ENCODE results near the gene PUDP.
"Not testable (repeated sequence)": the region's sequence is repeated elsewhere in the genome, so short reads cannot be mapped to it uniquely, and the experiment has no call there.

PUDP gene

DNA sequence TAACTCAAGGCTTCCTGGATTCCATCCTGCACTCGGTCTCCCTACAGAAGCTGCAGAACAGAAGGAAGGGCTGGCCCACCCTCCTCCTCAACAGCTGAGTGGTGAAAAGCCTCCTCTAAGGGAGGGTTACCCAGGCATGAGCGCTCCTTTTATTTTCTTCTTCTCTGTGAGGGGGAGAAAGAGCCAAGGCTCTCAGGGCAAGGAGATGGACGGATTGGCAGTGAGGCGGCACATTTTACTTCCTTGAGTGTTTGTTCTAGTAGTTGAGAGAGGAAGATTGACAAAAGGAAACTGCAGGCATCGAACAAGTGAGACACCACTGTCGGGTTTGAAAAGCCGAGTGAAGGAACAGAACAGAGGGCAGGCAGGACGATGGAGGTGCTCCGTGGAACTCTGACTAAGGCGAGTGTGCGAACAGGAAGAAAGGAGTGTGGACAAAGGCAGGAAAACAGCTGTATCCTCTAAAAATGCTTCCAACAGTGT, 38.9 kb downstream of the PUDP start:
- DNase-seq: no peak

DNA sequence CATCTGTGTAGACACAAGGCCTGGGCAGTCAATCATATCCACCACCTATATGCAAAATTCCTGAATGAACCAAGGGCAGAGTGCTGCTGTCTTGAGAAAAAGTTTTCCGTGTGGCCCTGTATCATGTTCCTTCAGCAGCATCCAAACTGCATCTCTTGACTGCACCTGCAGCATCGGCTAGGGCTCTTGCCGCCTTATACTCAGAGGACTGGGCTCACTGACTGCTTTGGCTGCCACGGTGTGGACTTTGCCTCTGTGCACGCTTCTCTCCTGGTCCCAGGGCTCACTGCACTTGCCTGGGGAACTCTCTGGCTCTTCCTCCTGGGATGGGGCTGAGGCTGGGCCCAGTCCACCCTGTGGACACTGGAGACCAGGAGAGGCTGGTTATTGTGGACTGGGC, 39.9 kb downstream of the PUDP start:
- no peak for DNase-seq

DNA sequence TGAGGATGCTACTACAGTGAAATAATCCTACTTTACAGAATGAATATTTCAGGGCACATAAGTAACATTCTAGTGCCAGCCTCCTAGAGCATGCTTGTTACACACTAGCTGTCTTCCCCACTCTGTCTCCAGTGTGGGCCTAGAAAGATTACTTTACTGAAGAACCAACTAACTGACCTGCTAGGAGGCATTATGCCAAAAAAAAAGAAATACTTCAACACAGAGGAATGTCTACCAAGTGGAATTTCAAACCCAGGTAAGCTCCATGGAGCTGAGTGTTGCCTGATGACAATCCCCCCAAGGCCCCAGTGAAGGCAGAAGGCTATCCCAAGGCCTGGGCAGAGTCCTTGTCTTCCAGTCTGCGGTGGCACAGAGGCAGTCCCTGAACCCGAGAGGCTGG, 41.3 kb downstream of the PUDP start:
- DNase-seq: no peak

DNA sequence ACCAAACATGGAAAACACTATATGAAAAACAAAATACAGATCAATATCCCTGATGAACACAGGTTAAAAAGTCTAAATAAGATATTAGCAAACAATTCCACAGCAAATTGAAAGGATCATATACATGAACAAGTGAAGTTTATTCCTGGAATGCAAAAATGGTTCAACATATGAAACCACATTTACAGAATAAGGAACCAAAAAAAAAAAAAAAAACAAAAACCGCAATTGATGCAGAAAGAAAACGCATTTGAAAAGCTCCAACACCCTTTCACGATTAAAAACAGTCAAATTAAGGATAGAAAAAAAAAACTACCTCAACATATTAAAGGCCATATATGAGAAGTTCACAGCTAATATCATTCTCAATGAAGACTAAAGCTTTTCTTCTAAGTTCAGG, 45.8 kb downstream of the PUDP start:
- DNase-seq: no peak

DNA sequence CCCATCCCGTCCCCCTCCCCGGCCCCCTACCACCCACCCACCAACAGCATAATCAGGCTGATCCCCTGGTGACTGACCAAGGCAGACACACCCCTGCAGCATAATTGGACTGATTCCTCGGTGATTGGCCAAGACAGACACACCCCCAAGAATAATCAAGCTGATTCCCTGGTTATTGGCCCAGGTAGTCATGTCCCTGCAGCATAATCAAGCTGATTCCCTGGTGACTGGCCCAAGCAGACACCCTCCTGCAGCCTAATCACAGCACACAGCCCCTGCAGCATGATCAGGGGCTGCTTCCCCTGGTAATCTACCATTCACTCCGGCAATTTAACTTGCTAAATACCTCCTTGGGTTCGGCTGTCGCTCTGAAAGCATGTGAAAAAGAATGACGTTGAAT, 47.9 kb downstream of the PUDP start:
- DNase-seq: no peak

DNA sequence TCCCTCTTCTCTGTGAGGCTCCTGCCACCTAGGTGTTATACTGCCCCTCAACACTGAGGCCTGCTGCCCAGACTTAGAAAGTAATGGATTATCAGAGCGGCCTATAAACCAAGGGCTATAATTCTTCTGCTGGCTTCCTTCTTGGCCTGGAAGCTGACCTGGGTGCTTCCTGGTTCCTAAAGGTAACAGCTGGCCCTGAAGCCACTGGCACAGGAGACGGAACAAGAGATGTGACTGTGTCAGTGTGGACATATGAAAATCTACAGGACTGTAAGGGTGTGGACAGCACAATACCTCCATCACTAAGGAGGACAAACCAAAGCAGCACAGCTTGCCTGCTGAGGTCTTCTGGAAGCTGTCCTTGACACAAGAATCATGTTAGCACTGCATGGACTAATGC, 52.3 kb downstream of the PUDP start:
- DNase-seq: not testable (repeated sequence)

DNA sequence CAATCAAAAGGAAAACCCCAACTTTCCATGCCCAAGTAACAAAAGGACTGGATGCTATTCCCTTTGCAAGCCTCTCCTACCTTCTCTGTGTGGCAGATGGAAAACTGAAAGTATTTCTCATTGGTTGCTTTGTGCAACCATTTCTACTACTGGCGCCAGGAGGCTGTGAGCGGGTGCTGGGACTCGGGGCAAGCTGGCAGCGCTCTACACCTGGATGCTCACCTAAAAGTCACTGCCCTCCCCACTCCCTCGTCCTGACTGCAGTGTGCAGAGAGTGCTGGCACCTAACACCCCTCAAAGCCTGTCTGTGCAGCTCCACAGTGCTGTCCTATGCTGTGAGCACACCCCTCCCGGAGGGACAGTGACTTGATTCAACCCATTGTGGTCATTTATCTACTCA, 54.6 kb downstream of the PUDP start:
- DNase-seq: no peak

DNA sequence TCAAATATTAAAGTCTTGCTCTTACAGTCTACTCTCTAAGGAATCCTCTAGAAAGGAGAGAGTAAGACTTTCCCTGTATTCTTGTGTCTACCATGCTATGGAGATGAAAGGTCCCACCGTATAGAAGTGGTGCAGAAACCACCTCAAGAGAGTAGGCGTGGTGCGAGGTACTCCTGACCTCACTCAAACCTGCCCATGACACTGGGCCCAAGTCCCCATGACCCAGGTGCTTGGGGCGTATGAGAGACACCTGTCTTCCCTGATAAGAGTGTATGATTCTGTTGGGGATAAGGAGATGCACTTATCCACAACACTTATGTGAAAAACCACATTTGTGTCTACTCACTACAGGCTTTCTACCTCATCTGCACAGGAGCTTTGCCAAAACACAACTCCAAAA, 55.4 kb downstream of the PUDP start:
- no peak for DNase-seq

DNA sequence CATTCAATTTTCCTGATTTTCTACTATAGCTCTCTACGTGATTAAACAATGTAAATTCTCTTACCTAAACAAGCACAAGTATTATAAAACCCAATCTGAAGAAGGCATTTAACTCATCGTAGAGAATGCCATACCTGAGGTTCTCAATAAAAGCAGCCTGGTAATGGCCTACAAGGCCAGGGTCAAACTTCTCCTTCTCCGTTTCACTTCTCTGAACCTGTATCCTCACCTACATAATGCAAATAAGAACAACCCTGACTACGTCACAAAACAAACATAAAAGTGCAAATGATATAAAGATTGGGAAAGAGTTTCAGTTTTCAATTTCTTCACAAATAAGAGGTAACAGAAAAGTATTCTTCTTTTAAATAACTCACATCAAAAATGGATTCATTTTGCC, 56.0 kb downstream of the PUDP start:
- no peak for DNase-seq

DNA sequence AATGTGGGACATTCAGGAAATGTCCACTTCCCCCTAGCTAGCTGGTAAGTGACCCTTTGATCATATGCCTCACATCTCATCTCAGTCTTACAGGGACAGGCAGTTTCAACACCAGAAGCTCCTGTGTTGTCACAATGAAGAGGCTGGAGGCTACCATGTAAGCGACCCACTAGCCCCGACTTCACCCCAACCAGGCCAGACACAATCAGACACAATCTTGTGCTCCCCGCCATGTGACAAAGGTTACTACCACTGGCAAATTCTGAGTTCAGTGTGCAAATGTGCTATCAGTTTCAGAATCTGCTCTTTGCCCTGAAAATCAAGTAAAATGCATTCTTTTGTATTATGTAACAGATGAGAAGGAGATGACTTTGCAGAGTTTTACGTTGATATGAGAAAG, 57.3 kb downstream of the PUDP start:
- no peak for DNase-seq

DNA sequence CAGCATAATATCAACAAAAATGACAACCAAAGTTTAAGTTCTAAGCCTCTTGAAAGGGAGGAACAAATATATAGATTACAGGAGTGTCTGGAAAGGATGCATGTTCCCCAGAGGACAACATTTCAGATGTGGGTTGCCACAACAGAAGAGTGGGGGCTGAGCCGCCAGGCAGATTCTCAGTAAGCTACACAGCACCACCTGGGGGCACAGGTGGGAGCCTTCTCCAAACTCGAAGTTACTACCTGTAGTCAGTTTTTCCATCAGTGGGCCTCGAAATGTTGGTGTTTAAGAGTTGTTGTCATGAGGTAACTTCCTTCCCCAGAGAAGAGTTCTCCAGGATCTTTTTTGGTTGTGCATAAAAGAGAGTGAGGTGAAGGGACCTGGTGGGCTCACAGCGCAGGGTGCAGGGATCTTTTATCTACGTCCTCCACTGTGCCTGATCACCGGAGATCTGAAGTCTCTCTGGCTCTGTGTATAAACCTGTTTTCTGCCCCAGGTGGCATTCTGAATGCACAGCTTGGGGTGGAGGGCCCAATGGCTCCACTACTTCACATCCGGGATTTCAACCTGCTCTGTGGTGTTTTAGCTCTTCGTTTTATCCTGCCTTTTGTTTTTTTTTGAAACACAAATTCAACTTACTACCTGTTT, 58.9 kb downstream of the PUDP start:
- no peak for DNase-seq

DNA sequence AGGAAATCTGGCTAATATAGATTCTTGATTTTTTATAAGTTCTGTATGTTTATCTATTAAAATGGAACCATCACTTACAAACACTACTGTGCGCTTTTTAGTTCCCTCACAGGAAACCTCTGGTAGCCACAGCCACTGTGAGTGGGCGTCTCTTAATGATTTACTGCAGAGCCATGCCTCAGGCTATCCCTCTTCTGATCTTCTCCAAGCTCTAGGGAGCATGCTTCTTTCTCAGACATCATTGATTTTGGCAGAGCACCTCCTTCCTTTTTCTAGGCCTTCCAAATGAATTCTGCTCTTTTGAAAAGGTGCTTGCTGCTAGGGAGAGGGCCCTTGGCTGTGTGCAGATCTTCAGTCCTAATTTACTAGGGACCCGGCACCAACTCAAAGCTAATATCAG, 61.6 kb downstream of the PUDP start:
- no peak for DNase-seq

DNA sequence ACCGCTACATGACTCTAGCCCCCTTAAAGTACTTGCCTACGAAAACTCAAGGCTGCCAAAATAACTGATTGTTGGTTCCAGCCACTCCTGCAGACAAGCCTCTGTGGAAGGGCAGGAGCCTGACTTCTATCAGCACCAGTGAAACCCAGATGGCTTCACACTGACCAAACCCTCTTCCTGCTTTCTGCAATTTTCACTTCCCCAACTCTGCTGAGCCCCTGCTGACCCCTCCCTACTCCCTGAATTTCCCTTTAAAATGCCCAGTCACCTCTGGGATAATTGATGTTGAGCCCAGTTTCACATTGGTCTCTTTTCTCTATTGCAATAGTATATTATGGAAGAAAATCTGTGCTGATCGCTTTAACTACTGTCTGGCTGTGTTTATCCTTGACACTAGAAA, 62.1 kb downstream of the PUDP start:
- DNase-seq: no peak

DNA sequence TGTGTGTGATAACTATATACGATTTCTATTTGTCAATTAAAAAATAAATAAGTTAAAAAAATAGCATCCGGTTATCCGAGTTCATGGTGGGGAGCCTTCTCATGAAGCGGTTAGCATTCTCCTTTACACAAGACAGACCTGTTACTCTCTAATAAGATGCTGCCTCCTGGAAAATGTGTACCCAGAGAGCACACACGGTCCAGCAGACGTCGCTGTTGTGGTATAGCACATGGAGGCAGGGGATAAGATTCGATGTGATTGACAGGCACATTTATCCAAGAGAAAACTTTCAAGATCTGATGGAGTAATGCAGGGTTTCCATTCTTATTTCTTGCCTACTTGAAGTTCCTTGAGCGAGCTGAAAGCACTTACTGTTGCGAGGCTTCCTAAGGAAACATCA, 63.1 kb downstream of the PUDP start:
- no peak for DNase-seq

DNA sequence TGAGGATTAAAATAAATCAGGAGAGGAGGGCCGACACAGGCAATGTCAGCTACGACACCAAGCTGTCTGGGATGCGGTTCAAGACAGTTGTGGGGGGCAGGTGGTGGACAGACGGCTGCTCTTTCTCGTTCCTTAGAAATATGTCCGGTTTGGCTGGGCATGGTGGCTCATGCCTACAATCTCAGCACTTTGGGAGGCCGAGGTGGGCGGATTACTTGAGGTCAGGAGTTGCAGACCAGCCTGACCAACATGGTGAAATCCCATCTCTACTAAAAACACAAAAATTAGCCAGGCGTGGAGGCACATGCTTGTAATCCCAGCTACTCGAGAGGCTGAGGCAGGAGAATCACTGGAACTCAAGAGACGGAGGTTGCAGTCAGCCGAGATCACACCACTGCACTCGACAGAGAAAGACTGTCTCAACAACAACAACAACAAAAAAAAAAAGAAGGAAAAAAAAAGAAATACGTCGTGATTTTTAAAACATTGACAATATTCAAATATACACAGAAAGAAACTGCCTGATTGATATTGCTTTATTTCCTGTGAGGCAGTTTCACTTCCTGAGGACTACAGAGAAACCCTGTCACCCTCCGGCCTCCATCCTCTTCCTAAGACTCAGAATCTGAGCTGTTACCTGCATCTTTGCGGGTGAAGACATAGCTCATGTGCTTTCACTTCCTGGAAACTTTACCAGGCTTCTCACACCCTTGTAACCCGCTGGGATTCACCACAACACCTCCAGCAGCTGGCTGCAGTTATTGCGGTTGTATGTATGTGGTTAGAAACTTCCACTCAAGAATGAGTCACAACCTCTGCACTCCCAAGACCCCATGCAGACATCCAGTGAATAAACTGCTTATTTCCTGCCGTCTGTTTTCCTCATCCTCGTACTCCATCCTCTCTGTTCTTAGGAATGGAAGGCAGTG, 64.2 kb downstream of the PUDP start:
- no peak for DNase-seq

DNA sequence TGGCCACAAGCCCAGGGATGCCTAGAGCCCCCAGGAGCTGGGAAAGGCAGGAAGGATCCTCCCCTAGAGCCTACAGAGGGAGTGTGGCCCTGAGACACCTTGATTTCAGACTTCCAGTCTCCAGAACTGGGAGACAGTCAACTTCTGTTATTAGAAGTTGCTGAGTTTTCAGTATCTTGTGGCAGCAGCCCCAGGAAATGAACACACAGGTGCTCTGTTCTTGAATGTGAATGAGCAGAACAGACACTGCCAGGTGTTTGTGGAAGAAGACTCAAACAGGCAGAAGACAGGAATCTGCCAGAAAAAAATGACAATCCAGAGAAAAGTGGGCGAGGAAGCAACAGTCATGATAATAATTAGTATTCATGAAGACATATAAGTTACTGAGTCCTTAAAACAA, 64.9 kb downstream of the PUDP start:
- DNase-seq: no peak

DNA sequence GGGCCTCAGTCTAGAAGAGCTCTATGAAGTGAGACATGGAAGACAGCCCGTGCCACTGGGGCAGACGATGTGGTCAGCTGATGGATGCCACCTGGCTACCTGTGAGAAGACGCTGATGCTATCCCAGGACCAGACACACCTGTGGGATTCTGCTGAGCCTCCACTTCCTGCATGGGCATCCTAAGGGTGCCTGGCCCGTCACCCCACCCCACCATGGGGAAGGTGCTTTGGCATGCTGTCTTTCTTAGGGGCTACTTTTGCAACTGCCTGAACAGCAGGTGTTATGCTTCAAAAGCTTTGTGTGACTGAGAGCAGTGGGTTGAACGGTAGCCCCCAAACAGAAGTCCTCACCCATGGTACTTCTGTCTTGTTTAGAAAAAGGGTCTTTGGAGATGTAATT, 65.4 kb downstream of the PUDP start:
- no peak for DNase-seq

DNA sequence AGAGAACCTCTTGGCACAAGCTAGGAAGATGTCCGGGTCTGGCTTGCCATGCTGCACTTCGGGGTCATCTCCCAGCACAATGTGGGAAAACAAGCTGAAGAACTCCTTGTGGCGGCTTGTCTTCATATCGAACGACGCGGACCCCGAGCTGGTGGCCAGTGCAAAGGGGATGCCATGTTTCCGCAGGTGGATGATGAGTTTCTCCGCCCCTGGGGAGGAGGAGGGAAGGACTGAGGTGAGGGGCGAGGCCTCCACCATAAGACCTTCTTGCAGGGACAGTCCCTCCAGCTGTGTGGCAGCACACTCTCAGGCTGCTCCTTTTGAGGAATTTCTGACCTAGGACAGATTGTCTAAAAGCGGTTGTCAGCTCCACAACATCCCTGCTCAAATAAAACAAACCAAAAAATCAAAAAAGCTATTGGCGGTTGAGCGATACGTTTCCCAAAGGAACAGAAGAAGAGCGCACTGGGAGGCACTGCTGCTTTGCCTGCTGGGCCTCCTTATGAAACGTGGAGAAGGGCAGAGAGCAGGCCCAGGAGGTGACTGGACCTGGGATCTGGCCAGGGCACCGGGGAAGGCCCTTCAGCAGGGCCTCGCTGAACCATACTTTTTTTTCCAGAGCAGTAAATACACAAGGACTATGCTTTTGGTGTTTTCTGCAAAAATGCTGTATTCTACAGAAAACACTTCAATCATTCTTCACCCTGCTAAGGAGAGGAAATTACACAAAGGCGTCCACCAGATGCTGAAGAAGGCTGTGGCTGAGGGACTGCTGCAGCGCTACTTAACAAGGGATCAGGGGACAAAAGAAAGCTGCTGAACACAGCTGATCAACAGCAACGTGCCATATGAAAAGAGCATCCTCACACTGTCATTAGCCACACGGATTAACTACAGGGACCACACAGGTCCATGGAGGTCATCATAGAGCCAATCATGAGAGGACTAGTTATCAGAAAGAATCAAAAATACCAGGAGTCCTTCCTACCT, 70.4 kb downstream of the PUDP start:
- no peak for DNase-seq

DNA sequence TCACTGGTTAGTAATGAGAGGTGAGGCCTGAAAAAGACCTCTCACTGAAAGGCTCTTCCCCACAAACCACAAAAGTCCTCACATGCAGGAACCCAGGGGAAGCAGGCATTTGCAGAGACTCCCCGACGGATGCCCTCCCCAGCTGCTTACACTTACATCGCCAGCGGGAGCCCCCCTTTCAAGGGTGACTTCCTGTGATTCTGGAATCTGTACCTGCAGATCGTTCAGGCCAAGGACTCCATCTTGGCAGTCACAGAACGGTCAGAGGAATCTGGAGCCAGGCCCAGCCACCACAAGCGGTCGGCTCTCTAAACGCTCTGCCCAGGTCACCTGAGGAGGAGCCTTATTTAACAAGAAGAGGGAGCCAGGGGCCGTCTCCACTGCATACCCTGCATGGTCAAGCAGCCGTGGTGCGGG, 71.7 kb downstream of the PUDP start:
- DNase-seq: no peak

DNA sequence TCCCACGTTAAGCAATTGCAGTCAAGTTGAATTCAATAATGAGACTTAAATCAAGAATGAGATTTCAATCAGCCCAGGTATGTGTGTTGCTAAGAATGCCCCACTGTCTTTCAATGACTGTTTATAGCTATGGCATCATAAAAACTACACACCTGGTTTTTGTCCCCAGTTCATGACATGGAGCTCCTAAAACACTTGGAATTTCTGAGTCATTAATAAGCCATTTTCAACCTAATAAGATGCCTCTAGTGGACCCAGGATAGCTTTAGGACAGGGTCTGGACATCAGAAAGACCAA, 73.1 kb downstream of the PUDP start:
- no peak for DNase-seq

DNA sequence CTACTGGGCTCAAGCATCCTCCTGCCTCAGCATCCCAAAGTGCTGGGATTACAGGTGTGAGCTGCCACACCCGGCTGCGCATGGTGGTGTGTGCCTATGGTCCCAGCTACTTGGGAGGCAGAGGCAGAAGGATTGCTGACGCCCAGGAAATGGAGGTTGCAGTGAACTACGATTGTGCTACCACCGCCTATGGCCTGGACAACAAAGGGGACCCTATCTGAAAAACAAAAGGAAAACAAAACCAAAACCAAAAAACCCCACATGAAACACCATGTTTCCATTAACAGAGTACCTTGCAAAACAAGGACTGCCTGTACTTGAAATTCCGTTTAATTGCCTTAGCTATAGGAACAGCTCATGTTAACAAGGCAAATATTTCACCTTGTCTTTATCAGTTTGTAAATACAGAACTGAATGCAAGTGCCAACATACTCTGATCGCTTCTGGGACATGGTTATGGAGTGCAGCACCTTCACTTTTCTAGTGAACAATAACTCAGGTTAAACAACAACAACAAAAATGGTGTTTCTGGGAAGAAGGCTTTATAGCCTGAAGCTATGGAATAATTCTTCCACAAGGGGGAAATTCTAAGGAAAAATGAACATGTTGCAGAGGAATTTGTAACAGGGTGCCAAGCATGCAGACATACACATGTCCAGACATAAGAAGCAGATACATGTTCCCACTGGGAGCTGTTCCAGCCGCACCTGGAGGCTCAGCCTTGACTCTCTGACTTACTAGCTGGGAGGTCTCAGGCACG, 73.6 kb downstream of the PUDP start:
- DNase-seq: no peak

DNA sequence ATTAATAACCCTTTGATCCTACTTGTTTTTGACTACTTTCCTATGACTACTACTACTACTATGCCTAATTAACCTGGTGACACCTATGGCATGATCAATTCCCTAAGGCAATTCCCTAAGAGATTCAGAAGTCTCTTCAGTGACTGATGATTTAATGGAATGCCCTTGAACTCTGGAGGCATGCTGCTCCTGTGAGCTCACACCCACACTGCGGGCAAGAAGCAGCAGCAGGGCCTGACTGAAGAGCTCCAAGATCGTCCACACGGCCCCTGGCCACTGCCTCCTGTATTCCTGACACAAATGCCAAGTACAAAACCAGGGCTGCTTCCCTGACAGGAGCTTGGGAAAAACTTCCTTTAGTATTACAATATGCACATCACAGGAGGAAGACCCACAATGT, 74.6 kb downstream of the PUDP start:
- no peak for DNase-seq

DNA sequence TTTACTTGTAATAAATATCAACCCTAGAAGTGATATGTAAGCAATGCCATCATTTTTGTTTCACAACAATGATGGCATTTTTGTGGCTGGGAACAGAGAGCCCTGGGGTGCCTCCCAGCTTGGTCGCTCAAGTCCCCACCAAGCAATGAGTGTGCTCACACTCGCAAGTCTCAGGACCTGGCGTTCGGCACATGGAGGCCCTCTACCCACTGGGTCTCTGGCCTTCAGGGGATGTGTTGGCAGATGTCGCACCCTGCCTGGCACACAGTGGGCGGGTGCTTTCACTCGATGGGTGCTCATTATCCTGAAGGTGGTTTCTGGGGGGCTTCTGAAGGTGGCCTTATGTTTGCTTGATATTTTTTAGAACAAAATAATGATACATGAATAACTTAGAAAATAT, 75.1 kb downstream of the PUDP start:
- no peak for DNase-seq
